ENCODE measurements around the gene SMIM7.
A peak's percentile ranks its signal among the peaks of the same experiment; 100 is the strongest.
"Not testable (repeated sequence)": the region's sequence is repeated elsewhere in the genome, so short reads cannot be mapped to it uniquely, and the experiment has no call there.

Gene SMIM7

GRCh38 chr19:16670291-16670690, 10.3 kb upstream of the SMIM7 start:
- DNase-seq (ENCODE audit: low read depth), result no peak
- TF ChIP-seq, protein P1, sequence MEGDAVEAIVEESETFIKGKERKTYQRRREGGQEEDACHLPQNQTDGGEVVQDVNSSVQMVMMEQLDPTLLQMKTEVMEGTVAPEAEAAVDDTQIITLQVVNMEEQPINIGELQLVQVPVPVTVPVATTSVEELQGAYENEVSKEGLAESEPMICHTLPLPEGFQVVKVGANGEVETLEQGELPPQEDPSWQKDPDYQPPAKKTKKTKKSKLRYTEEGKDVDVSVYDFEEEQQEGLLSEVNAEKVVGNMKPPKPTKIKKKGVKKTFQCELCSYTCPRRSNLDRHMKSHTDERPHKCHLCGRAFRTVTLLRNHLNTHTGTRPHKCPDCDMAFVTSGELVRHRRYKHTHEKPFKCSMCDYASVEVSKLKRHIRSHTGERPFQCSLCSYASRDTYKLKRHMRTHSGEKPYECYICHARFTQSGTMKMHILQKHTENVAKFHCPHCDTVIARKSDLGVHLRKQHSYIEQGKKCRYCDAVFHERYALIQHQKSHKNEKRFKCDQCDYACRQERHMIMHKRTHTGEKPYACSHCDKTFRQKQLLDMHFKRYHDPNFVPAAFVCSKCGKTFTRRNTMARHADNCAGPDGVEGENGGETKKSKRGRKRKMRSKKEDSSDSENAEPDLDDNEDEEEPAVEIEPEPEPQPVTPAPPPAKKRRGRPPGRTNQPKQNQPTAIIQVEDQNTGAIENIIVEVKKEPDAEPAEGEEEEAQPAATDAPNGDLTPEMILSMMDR (conservative IDR thresholded peaks at IDR 0.05; ENCODE audit: low read length), result no peak
- H3K4me3 ChIP-seq (ENCODE audit: low read length), result no peak overlapping the region

DNA sequence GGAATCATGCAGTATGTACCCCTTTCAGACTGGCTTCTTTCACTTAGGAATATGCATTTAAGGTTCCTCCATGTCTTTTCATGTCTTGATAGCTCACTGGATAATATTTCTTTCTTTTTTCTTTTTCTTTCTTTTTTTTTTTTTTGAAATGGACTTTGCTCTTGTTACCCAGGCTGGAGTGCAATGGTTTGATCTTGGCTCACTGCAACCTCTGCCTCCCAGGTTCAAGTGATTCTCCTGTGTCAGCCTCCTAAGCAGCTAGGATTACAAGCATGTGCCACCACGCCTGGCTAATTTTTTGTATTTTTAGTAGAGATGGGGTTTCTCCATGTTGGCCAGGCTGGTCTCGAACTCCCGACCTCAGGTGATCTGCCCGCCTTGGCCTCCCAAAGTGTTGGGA, 8.8 kb upstream of the SMIM7 start:
- not testable (repeated sequence) for H3K4me3 ChIP-seq (ENCODE audit: low read length); DNase-seq (ENCODE audit: low read depth)

- no peak for DNase-seq (ENCODE audit: low read depth)
- no peak overlapping the region for H3K4me3 ChIP-seq (ENCODE audit: low read length)
- TF ChIP-seq, protein P1 (conservative IDR thresholded peaks at IDR 0.05; ENCODE audit: low read length), result no peak
Measured at GRCh38 chr19:16668176-16668575, 8.2 kb upstream of the SMIM7 start.

- H3K4me3 ChIP-seq (ENCODE audit: low read length), result peak overlapping the region; percentile 93
- no peak for DNase-seq (ENCODE audit: low read depth)
- TF ChIP-seq, protein P1 (conservative IDR thresholded peaks at IDR 0.05; ENCODE audit: low read length), result no peak
Measured at GRCh38 chr19:16661480-16662034, 1.6 kb upstream of the SMIM7 start.

DNA sequence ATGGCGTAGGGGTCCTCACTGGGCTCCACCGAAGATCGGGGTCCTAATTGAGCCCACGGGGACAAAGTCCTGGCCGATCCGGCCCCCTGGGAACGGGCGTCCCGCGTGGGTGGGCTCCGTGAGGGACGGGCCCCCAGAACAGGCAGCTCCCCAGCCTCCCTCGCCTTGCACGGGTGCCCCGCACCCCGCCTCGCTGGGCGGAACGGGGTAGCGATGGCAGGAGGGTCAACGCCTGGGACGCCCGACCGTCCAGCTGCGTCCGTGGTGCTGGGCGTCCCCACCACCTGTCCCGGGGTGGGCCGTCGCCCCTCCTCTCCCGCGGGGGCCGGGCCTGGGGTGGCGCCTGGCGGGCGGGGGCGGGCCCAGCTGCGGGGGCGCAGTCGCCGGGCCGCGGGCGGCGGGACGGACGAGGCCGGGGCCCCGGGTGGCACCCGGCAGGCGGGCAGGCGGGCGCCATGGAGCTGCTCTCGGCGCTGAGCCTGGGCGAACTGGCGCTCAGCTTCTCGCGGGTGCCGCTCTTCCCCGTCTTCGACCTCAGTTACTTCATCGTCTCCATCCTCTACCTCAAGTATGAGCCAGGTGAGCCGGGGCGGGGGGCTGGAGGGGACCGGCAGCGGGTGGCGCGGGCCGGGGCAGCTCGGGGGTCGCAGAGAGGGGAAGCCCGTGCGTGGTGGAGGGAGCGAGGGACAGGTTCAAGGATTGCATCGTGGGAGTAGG, 977 bp upstream of the SMIM7 start, which contains the start of gene TMEM38A:
TSS of gene TMEM38A (plus strand) at position 377 of the 717 bp plus-strand sequence. CDS start at position 456, 79 bp downstream.
- TF ChIP-seq, protein P1 (conservative IDR thresholded peaks at IDR 0.05; ENCODE audit: low read length), result no peak
- no peak for DNase-seq (ENCODE audit: low read depth)
- peak within 1 kb of the TSS; percentile 93 for H3K4me3 ChIP-seq (ENCODE audit: low read length)

DNA sequence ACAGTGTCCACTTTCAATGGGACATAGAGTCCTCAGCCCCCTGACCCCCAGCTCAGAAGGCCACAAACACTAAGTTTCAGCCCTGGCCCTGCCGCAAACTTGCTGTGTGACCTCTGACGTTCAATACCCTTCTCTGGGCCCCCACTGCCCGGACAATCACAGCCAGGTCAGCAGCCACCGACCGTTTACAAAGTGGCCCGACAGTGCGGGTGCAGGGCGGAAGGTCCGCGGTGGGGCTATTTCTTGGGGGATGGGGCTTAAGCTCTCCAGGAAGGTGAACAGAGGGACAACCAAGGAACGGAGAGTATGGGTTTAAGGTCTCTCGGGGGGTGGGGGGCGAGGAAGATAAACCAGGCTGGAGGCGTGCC, 496 bp downstream of the SMIM7 start:
- peak overlapping the region; percentile 93 for H3K4me3 ChIP-seq (ENCODE audit: low read length)
- no peak for DNase-seq (ENCODE audit: low read depth)
- TF ChIP-seq, protein P1 (conservative IDR thresholded peaks at IDR 0.05; ENCODE audit: low read length), result no peak

- DNase-seq (ENCODE audit: low read depth), result no peak
- TF ChIP-seq, protein P1 (conservative IDR thresholded peaks at IDR 0.05; ENCODE audit: low read length), result no peak
- no peak overlapping the region for H3K4me3 ChIP-seq (ENCODE audit: low read length)
Measured at GRCh38 chr19:16657384-16657783, 2.6 kb downstream of the SMIM7 start.

Data from AG10803 (cell line).